ENCODE results near the gene CHN2.

Gene CHN2

DNA sequence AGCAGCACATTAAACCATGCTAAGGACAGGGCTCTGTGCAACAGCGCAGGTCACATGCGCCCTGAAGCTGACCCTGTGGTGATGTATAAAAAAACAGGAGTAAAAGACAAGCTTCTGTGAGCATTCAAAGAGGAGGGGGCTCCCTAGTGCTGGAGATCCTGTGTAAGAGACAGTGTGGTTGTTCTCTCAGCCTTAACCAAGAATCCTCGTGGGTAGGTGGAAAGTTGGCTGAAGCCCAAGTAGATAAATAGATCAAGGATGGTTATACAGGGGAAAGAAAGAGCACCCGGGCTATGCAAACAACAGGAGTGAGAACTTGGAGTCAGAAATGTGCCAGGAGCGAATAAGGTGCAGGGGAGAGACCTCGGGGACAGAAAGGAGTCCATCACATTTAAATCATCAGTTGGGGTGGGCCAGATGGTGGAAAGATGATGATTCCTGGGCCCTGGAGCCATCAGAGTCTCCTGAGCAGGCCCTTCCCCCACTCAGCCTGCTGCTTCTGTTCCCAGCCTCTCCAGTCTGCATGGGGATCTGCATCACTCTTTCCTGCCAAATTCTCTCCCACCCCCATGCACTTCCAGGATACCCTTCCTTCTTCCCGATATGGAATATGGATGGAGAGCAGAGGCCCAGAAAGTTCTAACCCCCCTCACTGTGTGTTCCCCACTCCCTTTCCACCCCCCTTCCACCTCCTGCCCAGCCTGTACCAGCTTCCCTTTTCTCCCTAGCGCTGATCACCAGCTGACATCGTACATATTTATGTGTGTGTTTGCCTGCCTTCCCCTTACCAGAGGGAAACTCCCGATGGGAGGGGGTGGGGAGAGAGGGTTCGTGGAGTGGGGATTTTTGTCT lies 291.0 kb downstream of the CHN2 start:
- no peak for TF ChIP-seq BHLHE40 (IDR thresholded peaks at IDR 0.05; ENCODE audit: borderline replicate concordance)
- ChIA-PET POLR2A (no interaction called here), CTCF (no interaction called here)
- DNase-seq (ENCODE audit: extremely low spot score) = no peak

DNA sequence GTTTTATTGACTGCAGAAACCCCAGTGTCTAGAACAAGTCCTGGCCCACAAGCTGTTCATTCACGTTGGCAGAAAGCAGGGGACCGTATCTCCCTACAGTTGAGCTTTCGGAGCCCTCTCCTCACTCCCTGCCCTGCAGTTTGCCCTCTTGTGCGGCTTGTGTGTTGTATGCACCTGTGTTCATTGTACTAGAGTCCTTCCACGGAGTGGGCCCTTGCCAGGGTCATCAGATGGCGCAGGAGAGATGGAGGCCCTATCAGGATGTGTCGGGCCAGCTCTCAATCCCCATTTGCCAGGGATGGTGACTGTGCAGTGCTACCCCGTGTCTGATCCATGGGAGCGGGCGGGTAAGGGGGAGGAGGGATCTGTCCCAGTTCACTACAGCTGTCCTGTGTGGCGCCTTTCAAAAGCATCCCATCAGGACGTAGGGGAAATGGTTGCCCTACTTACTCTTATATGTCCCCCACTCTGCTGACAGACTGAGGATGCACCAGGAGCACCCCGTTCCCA lies 291.7 kb downstream of the CHN2 start:
- ChIA-PET CTCF (no interaction called here), POLR2A (no interaction called here)
- DNase-seq (ENCODE audit: extremely low spot score) = no peak
- TF ChIP-seq BHLHE40 (IDR thresholded peaks at IDR 0.05; ENCODE audit: borderline replicate concordance) = no peak
- TF ChIP-seq ELF4 (IDR thresholded peaks at IDR 0.05) = no peak
- TF ChIP-seq CTBP1 (IDR thresholded peaks at IDR 0.05; ENCODE audit: borderline replicate concordance) = no peak
- TF ChIP-seq SUZ12 (IDR thresholded peaks at IDR 0.05) = no peak
- TF ChIP-seq NFRKB (IDR thresholded peaks at IDR 0.05) = no peak
- TF ChIP-seq FOXA1 (IDR thresholded peaks at IDR 0.05) = no peak
- no peak for TF ChIP-seq TARDBP (IDR thresholded peaks at IDR 0.05)
- no peak for TF ChIP-seq SP1 (IDR thresholded peaks at IDR 0.05)
- TF ChIP-seq FOXM1 (IDR thresholded peaks at IDR 0.05; ENCODE audit: borderline replicate concordance) = no peak
- TF ChIP-seq LEF1 (IDR thresholded peaks at IDR 0.05; ENCODE audit: borderline replicate concordance) = no peak
- no peak for TF ChIP-seq HDGF (IDR thresholded peaks at IDR 0.05; ENCODE audit: borderline replicate concordance)
- no peak for TF ChIP-seq FOXK2 (IDR thresholded peaks at IDR 0.05)
- TF ChIP-seq, protein P1, sequence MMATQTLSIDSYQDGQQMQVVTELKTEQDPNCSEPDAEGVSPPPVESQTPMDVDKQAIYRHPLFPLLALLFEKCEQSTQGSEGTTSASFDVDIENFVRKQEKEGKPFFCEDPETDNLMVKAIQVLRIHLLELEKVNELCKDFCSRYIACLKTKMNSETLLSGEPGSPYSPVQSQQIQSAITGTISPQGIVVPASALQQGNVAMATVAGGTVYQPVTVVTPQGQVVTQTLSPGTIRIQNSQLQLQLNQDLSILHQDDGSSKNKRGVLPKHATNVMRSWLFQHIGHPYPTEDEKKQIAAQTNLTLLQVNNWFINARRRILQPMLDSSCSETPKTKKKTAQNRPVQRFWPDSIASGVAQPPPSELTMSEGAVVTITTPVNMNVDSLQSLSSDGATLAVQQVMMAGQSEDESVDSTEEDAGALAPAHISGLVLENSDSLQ (IDR thresholded peaks at IDR 0.05) = no peak
- no peak for TF ChIP-seq ZNF384 (IDR thresholded peaks at IDR 0.05)
- TF ChIP-seq ARNT (IDR thresholded peaks at IDR 0.05) = no peak
- no peak for TF ChIP-seq L3MBTL2 (conservative IDR thresholded peaks at IDR 0.05)

DNA sequence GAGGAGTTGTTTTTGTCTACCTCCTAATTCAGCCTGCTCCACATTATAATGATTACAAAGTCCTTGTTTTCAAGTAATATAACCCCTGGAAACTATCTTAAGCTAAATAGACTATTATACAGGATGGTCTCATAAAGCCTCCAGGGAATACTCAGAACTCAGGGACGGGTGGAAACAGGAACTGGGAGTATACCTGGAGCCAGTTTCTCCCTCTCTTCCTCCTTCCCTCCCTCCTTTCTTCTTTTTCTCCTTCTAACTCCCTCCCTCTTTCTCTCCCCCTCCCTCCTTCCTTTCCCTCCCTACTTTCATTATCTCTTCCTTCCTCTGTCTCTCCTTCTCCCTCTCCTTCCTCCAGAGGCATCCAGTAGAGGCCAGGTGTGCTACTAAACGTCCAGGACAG lies 292.8 kb downstream of the CHN2 start:
- no peak for TF ChIP-seq FOXM1 (IDR thresholded peaks at IDR 0.05; ENCODE audit: borderline replicate concordance)
- no peak for TF ChIP-seq SP1 (IDR thresholded peaks at IDR 0.05)
- TF ChIP-seq, protein P1 (IDR thresholded peaks at IDR 0.05) = no peak
- TF ChIP-seq CTBP1 (IDR thresholded peaks at IDR 0.05; ENCODE audit: borderline replicate concordance) = no peak
- no peak for TF ChIP-seq L3MBTL2 (conservative IDR thresholded peaks at IDR 0.05)
- no peak for TF ChIP-seq SUZ12 (IDR thresholded peaks at IDR 0.05)
- TF ChIP-seq LEF1 (IDR thresholded peaks at IDR 0.05; ENCODE audit: borderline replicate concordance) = no peak
- no peak for TF ChIP-seq FOXK2 (IDR thresholded peaks at IDR 0.05)
- TF ChIP-seq ZNF384 (IDR thresholded peaks at IDR 0.05) = no peak
- DNase-seq (ENCODE audit: extremely low spot score) = no peak
- POLR2A ChIA-PET = interaction anchor here (0.7 kb wide), 1 partner anchor 43 kb away, joined by 3 read pairs; no protein-coding TSS in a partner anchor
- CTCF ChIA-PET = no interaction called here

DNA sequence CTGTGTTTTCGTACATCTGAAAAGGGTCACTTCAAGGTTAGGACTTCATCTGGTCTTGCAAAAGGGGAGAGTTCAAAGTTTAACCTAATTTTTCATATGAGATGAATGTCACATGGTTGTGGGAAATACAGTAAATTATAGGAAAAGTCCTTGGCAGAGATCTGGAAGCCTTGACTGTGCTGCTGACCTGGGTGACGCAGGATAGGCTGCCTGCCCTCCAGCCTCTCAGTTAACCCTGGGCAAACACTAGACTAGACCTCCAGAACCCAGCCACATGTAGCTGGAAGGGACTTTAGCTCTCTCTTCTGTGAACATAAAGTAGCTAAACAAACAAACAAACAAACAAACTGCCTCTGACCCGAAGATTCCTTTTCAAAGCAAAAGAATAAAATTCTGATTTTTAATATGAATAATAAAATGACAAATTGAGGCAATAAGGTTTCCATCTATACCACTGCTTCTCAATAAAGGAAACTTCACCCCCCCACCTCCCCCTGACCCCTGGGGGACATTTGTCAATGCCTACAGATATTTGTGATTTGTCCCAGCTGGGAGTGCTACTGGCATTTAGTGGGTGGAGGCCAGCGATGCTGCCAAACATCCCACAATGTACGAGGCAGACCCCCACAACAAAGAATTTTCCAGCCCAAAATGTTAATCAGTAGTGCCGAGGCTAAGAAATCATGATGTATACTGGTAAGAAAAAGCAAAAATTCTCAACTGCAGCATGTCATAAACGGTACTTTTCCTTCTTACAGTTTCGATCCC lies 293.8 kb downstream of the CHN2 start:
- CTCF ChIA-PET = no interaction called here
- no peak for DNase-seq (ENCODE audit: extremely low spot score)
- TF ChIP-seq HDGF (IDR thresholded peaks at IDR 0.05; ENCODE audit: borderline replicate concordance) (no peak), ELF4 (IDR thresholded peaks at IDR 0.05) (no peak), L3MBTL2 (conservative IDR thresholded peaks at IDR 0.05) (no peak), LEF1 (IDR thresholded peaks at IDR 0.05; ENCODE audit: borderline replicate concordance) (no peak), SP1 (IDR thresholded peaks at IDR 0.05) (no peak), FOXK2 (IDR thresholded peaks at IDR 0.05) (no peak), TARDBP (IDR thresholded peaks at IDR 0.05) (no peak), NFRKB (IDR thresholded peaks at IDR 0.05) (no peak), FOXA1 (IDR thresholded peaks at IDR 0.05) (no peak), ZNF384 (IDR thresholded peaks at IDR 0.05) (no peak), SUZ12 (IDR thresholded peaks at IDR 0.05) (no peak), FOXM1 (IDR thresholded peaks at IDR 0.05; ENCODE audit: borderline replicate concordance) (no peak), CTBP1 (IDR thresholded peaks at IDR 0.05; ENCODE audit: borderline replicate concordance) (no peak)
- TF ChIP-seq, protein P1 (IDR thresholded peaks at IDR 0.05) = no peak
- POLR2A ChIA-PET = no interaction called here

DNA sequence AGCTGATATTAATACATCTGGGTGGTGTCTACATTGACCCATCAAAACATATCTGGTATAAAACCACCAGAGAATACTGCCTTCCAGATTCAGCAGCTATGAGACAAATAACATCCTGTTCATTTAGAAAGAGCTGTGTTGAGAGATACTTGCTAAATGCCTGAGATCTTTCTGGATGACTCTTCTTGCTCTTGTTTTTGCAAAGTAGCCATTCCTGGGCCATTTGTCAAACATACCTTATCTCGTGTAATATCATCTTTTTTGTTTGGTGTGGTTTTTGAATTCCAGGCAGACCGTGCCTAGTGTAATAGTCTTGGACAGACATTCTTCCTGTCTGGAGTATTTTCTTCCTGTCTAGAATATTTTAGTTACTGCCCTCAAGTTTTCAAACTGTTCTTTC lies 294.4 kb downstream of the CHN2 start:
- TF ChIP-seq NFRKB (IDR thresholded peaks at IDR 0.05) (no peak), ARNT (IDR thresholded peaks at IDR 0.05) (no peak), TARDBP (IDR thresholded peaks at IDR 0.05) (no peak), LEF1 (IDR thresholded peaks at IDR 0.05; ENCODE audit: borderline replicate concordance) (no peak), BHLHE40 (IDR thresholded peaks at IDR 0.05; ENCODE audit: borderline replicate concordance) (no peak), ZNF384 (IDR thresholded peaks at IDR 0.05) (no peak), FOXA1 (IDR thresholded peaks at IDR 0.05) (no peak), SUZ12 (IDR thresholded peaks at IDR 0.05) (no peak), FOXK2 (IDR thresholded peaks at IDR 0.05) (no peak), L3MBTL2 (conservative IDR thresholded peaks at IDR 0.05) (no peak), SP1 (IDR thresholded peaks at IDR 0.05) (no peak), FOXM1 (IDR thresholded peaks at IDR 0.05; ENCODE audit: borderline replicate concordance) (no peak), HDGF (IDR thresholded peaks at IDR 0.05; ENCODE audit: borderline replicate concordance) (no peak), ELF4 (IDR thresholded peaks at IDR 0.05) (no peak), CTBP1 (IDR thresholded peaks at IDR 0.05; ENCODE audit: borderline replicate concordance) (no peak)
- TF ChIP-seq, protein P1 (IDR thresholded peaks at IDR 0.05) = no peak
- ChIA-PET POLR2A (no interaction called here), CTCF (no interaction called here)
- DNase-seq (ENCODE audit: extremely low spot score) = no peak
